ENCODE measurements around the gene AIDA.
"Not testable (repeated sequence)": the region's sequence is repeated elsewhere in the genome, so short reads cannot be mapped to it uniquely, and the experiment has no call there.

Gene AIDA

GRCh38 chr1:222709700-222710153 is 2.6 kb downstream of the AIDA start:
- no peaks in the 10 kb centered on the region for H3K9me3 ChIP-seq (ENCODE audit: insufficient read depth, low read depth, low read length)
- H3K27ac ChIP-seq (ENCODE audit: low read length), result no peak overlapping the region
- H3K27me3 ChIP-seq (ENCODE audit: insufficient read depth, low read length), result no peaks in the 10 kb centered on the region
- no peaks in the 10 kb centered on the region for H3K36me3 ChIP-seq (ENCODE audit: insufficient read depth, low read depth, low read length)
- H3K4me3 ChIP-seq (ENCODE audit: low read length), result peak overlapping the region; percentile 81; the same call in 1 of the 2 replicates
- H3K4me1 ChIP-seq (ENCODE audit: insufficient read depth, low read length), result peaks cover 8% of the 10 kb centered on the region; the same call in 1 of the 2 replicates
- H3K9ac ChIP-seq (ENCODE audit: low read depth, low read length), result no peak overlapping the region

GRCh38 chr1:222706815-222707214 is 5.5 kb downstream of the AIDA start:
- H3K9ac ChIP-seq (ENCODE audit: low read depth, low read length), result no peak overlapping the region
- H3K27ac ChIP-seq (ENCODE audit: low read length), result no peak overlapping the region
- peaks cover 14% of the 10 kb centered on the region for H3K36me3 ChIP-seq (ENCODE audit: insufficient read depth, low read depth, low read length)
- no peaks in the 10 kb centered on the region for H3K27me3 ChIP-seq (ENCODE audit: insufficient read depth, low read length)
- no peak overlapping the region for H3K4me3 ChIP-seq (ENCODE audit: low read length)
- H3K9me3 ChIP-seq (ENCODE audit: insufficient read depth, low read depth, low read length), result no peaks in the 10 kb centered on the region
- peaks cover 8% of the 10 kb centered on the region; the same call in 1 of the 2 replicates for H3K4me1 ChIP-seq (ENCODE audit: insufficient read depth, low read length)

GRCh38 chr1:222704260-222704659 is 8.0 kb downstream of the AIDA start:
- H3K9me3 ChIP-seq (ENCODE audit: insufficient read depth, low read depth, low read length), result no peaks in the 10 kb centered on the region
- peaks cover 27% of the 10 kb centered on the region for H3K36me3 ChIP-seq (ENCODE audit: insufficient read depth, low read depth, low read length)
- no peak overlapping the region for H3K27ac ChIP-seq (ENCODE audit: low read length)
- no peak overlapping the region for H3K9ac ChIP-seq (ENCODE audit: low read depth, low read length)
- no peaks in the 10 kb centered on the region for H3K27me3 ChIP-seq (ENCODE audit: insufficient read depth, low read length)
- no peaks in the 10 kb centered on the region for H3K4me1 ChIP-seq (ENCODE audit: insufficient read depth, low read length)
- no peak overlapping the region for H3K4me3 ChIP-seq (ENCODE audit: low read length)

GRCh38 chr1:222702210-222702609 is 10.1 kb downstream of the AIDA start:
- H3K27me3 ChIP-seq (ENCODE audit: insufficient read depth, low read length), result no peaks in the 10 kb centered on the region
- H3K9ac ChIP-seq (ENCODE audit: low read depth, low read length), result no peak overlapping the region
- peaks cover 34% of the 10 kb centered on the region for H3K36me3 ChIP-seq (ENCODE audit: insufficient read depth, low read depth, low read length)
- H3K9me3 ChIP-seq (ENCODE audit: insufficient read depth, low read depth, low read length), result no peaks in the 10 kb centered on the region
- H3K4me1 ChIP-seq (ENCODE audit: insufficient read depth, low read length), result no peaks in the 10 kb centered on the region
- no peak overlapping the region for H3K27ac ChIP-seq (ENCODE audit: low read length)
- no peak overlapping the region for H3K4me3 ChIP-seq (ENCODE audit: low read length)

DNA sequence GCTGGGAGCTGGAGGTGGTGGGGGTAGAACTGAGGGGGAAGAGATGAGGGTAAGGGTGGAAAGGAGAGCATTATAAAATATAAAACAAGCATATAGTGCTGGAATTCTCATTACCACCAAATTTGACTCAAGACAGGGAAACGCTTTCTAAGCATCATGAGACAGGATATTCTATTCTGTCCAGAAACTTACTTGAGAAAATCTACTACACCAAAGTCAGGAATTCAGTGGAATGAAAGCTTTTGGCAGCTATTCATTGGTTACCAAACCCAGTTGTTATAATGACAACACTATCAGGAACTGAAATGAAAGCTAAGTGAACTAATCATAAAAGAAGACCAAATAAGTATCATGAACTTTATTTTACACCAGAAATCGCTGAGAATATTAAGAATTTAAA is 14.5 kb downstream of the AIDA start:
- Histone ChIP-seq H3K36me3 (ENCODE audit: insufficient read depth, low read depth, low read length) (peaks cover 40% of the 10 kb centered on the region), H3K27me3 (ENCODE audit: insufficient read depth, low read length) (no peaks in the 10 kb centered on the region), H3K9ac (ENCODE audit: low read depth, low read length) (no peak overlapping the region), H3K9me3 (ENCODE audit: insufficient read depth, low read depth, low read length) (no peaks in the 10 kb centered on the region), H3K4me3 (ENCODE audit: low read length) (no peak overlapping the region), H3K27ac (ENCODE audit: low read length) (no peak overlapping the region), H3K4me1 (ENCODE audit: insufficient read depth, low read length) (no peaks in the 10 kb centered on the region)

DNA sequence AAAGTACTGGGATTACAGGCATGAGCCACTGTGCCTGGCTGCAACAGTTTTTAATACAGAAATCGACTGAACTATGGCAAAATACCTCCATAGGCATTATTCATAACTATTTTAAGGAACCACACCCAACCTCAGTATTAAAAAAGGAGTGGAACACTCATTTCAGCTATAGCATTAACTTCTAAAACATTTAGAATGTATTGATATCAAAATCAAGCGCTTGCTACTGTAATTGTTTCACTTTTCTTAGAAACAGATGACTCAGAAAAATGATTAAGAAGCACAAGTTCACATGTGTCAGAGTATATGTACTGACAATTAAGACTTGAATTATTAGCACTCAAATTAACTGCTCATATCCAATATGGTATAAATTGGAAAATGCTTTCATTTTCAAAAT is 15.1 kb downstream of the AIDA start:
- Histone ChIP-seq H3K27ac (ENCODE audit: low read length) (no peak overlapping the region), H3K4me3 (ENCODE audit: low read length) (no peak overlapping the region), H3K36me3 (ENCODE audit: insufficient read depth, low read depth, low read length) (peaks cover 40% of the 10 kb centered on the region), H3K27me3 (ENCODE audit: insufficient read depth, low read length) (no peaks in the 10 kb centered on the region), H3K4me1 (ENCODE audit: insufficient read depth, low read length) (no peaks in the 10 kb centered on the region), H3K9me3 (ENCODE audit: insufficient read depth, low read depth, low read length) (no peaks in the 10 kb centered on the region), H3K9ac (ENCODE audit: low read depth, low read length) (no peak overlapping the region)

GRCh38 chr1:222696741-222697140 is 15.6 kb downstream of the AIDA start:
- no peaks in the 10 kb centered on the region for H3K4me1 ChIP-seq (ENCODE audit: insufficient read depth, low read length)
- H3K4me3 ChIP-seq (ENCODE audit: low read length), result no peak overlapping the region
- peaks cover 42% of the 10 kb centered on the region for H3K36me3 ChIP-seq (ENCODE audit: insufficient read depth, low read depth, low read length)
- no peaks in the 10 kb centered on the region for H3K9me3 ChIP-seq (ENCODE audit: insufficient read depth, low read depth, low read length)
- no peak overlapping the region for H3K9ac ChIP-seq (ENCODE audit: low read depth, low read length)
- H3K27ac ChIP-seq (ENCODE audit: low read length), result no peak overlapping the region
- no peaks in the 10 kb centered on the region for H3K27me3 ChIP-seq (ENCODE audit: insufficient read depth, low read length)

DNA sequence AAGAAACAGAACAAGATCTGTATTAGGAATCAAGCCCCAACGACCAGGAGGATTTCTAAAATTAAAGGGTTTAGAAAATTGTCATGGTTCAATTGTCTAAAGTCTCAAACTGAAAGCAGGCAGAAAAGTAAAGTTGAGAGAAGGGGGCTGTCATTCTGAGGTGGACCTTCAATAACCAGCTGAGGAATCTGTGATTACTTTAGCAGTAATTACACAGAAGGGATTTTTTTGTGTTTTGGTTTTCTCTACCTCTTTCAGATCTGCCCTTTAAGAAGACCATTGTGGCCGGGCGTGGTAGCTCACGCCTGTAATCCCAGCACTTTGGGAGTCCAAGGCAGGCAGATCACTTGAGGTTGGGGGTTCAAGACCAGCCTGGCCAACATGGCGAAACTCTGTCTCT is 17.4 kb downstream of the AIDA start:
- H3K4me3 ChIP-seq (ENCODE audit: low read length), result no peak overlapping the region
- no peaks in the 10 kb centered on the region for H3K27me3 ChIP-seq (ENCODE audit: insufficient read depth, low read length)
- H3K36me3 ChIP-seq (ENCODE audit: insufficient read depth, low read depth, low read length), result peaks cover 30% of the 10 kb centered on the region
- H3K9me3 ChIP-seq (ENCODE audit: insufficient read depth, low read depth, low read length), result no peaks in the 10 kb centered on the region
- H3K27ac ChIP-seq (ENCODE audit: low read length), result no peak overlapping the region
- H3K9ac ChIP-seq (ENCODE audit: low read depth, low read length), result no peak overlapping the region
- H3K4me1 ChIP-seq (ENCODE audit: insufficient read depth, low read length), result no peaks in the 10 kb centered on the region

GRCh38 chr1:222691016-222691415 is 21.3 kb downstream of the AIDA start:
- Histone ChIP-seq H3K4me3 (ENCODE audit: low read length) (no peak overlapping the region), H3K9ac (ENCODE audit: low read depth, low read length) (no peak overlapping the region), H3K27me3 (ENCODE audit: insufficient read depth, low read length) (no peaks in the 10 kb centered on the region), H3K9me3 (ENCODE audit: insufficient read depth, low read depth, low read length) (no peaks in the 10 kb centered on the region), H3K36me3 (ENCODE audit: insufficient read depth, low read depth, low read length) (peaks cover 31% of the 10 kb centered on the region), H3K4me1 (ENCODE audit: insufficient read depth, low read length) (no peaks in the 10 kb centered on the region), H3K27ac (ENCODE audit: low read length) (no peak overlapping the region)

- Histone ChIP-seq H3K4me3 (ENCODE audit: low read length) (no peak overlapping the region), H3K27ac (ENCODE audit: low read length) (no peak overlapping the region), H3K9me3 (ENCODE audit: insufficient read depth, low read depth, low read length) (no peaks in the 10 kb centered on the region), H3K4me1 (ENCODE audit: insufficient read depth, low read length) (no peaks in the 10 kb centered on the region), H3K9ac (ENCODE audit: low read depth, low read length) (no peak overlapping the region), H3K27me3 (ENCODE audit: insufficient read depth, low read length) (no peaks in the 10 kb centered on the region), H3K36me3 (ENCODE audit: insufficient read depth, low read depth, low read length) (peaks cover 30% of the 10 kb centered on the region)
Observed at GRCh38 chr1:222680080-222680479, 32.2 kb downstream of the AIDA start.

DNA sequence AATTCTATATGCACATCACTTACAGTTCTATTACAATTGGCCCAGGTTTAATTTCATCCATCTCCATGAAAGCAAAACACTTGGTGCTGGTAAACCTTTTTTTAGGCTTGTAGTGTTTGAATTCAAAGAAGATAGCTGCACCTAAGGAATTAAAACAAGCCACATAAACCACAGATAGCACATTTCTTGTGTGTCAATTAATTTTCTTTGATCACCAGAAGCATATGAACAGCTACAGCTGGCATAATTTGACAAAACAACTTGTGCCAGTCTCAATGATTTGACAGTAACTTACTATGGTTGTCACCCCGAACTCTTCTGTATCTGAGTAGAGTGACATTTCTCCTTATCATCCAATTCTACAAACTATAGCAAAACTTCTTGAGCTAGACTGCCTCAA is 42.2 kb downstream of the AIDA start:
- no peaks in the 10 kb centered on the region for H3K9me3 ChIP-seq (ENCODE audit: insufficient read depth, low read depth, low read length)
- H3K9ac ChIP-seq (ENCODE audit: low read depth, low read length), result no peak overlapping the region
- no peak overlapping the region for H3K4me3 ChIP-seq (ENCODE audit: low read length)
- H3K4me1 ChIP-seq (ENCODE audit: insufficient read depth, low read length), result no peaks in the 10 kb centered on the region
- peaks cover 71% of the 10 kb centered on the region for H3K36me3 ChIP-seq (ENCODE audit: insufficient read depth, low read depth, low read length)
- H3K27me3 ChIP-seq (ENCODE audit: insufficient read depth, low read length), result no peaks in the 10 kb centered on the region
- no peak overlapping the region for H3K27ac ChIP-seq (ENCODE audit: low read length)

DNA sequence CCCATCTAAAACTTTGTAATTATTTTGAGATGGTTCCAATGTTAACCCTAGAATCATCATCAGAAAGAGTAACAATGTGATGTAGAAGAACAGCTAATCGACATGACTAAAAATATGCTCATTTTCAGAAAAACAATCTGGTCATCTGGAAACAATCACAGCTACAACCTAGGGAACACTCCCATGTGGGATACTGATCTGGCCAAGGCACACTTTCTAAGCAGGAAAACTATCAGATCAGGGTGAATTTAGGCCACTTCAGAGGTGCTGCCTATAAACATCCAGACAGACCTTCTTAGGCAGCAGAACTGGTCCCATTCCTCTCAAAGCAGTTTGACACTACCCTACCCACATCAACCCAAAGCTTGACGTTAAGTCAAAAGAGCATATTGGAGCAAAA is 43.2 kb downstream of the AIDA start:
- H3K9ac ChIP-seq (ENCODE audit: low read depth, low read length); H3K9me3 ChIP-seq (ENCODE audit: insufficient read depth, low read depth, low read length); H3K27me3 ChIP-seq (ENCODE audit: insufficient read depth, low read length); H3K4me3 ChIP-seq (ENCODE audit: low read length); H3K27ac ChIP-seq (ENCODE audit: low read length); H3K4me1 ChIP-seq (ENCODE audit: insufficient read depth, low read length): not testable (repeated sequence)
- peaks cover 72% of the 10 kb centered on the region for H3K36me3 ChIP-seq (ENCODE audit: insufficient read depth, low read depth, low read length)

DNA sequence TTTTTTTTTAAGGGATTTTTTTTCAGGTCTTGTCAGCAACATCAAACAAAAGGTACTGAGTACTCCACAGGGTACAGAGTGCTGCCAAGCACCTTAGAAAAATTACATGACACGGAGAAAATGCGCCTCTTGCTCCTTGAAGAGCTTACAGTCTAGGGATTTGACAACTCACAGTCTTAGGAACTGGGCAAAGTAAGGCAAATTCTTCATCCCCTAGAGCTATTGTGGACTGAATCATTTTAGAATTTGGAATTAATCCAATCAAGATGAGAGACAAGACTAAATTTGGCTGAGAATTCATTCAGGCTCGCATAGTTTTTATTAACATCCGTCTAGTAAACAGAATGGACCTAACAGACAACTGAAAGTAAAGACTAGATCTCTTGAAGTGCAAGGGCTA is 44.1 kb downstream of the AIDA start:
- peaks cover 77% of the 10 kb centered on the region for H3K36me3 ChIP-seq (ENCODE audit: insufficient read depth, low read depth, low read length)
- not testable (repeated sequence) for H3K4me3 ChIP-seq (ENCODE audit: low read length); H3K27ac ChIP-seq (ENCODE audit: low read length); H3K4me1 ChIP-seq (ENCODE audit: insufficient read depth, low read length); H3K27me3 ChIP-seq (ENCODE audit: insufficient read depth, low read length); H3K9me3 ChIP-seq (ENCODE audit: insufficient read depth, low read depth, low read length); H3K9ac ChIP-seq (ENCODE audit: low read depth, low read length)
